ELR (cell line): ENCODE results near the gene S1PR5.
"Not testable (repeated sequence)": the region's sequence is repeated elsewhere in the genome, so short reads cannot be mapped to it uniquely, and the experiment has no call there.

Source experiments
- DNase-seq: peaks from one replicate; pipeline ENCODE4 v3.0.0-alpha.2; 2015; ENCODE audit warnings: low read depth

The S1PR5 gene

DNA sequence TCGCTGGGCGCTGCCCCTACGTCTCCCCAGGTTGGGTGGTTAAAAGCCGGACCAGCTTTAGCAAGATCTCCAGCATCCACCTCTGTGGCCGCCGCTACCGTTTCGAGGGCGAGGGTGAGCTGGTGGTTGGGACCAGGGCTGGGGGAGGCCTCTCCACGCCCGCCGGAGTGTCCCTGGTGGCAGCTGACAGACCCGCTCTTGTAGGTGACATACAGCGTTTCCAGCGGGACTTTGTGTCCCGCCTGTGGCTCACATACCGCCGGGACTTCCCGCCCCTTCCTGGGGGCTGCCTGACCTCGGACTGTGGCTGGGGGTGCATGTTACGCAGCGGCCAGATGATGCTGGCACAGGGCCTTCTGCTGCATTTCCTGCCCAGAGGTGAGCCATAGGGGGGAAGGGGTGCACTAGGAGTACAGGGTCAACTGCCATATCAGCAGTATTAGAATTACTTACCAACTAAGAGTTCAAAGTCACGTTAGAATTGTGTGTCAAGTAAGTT, 27.6 kb upstream of the S1PR5 start:
- no peak for DNase-seq

DNA sequence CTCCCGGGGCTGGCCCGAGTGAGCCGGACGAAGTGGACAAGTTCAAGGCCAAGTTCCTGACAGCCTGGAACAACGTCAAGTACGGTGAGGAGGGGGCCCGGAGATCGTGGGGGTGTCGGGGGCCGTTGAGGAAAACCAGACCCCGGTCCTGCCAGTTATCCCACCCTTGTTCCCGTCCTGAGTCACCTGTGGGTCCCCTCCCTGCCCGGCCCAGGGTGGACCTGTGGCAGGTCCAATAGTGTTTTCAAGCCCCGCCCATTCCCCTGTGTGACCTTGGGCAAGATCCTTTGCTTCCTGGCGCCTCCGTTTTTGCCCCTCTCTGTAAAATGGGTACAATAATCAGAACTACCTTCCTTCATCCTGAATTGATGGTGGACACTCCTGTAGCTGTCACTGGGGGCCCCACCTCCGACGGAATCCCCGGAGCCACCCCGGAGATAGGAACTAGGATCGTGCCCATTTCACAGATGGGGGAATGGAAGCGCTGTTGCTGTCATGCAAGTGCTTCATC, 27.1 kb upstream of the S1PR5 start:
- peak; percentile 49 for DNase-seq

DNA sequence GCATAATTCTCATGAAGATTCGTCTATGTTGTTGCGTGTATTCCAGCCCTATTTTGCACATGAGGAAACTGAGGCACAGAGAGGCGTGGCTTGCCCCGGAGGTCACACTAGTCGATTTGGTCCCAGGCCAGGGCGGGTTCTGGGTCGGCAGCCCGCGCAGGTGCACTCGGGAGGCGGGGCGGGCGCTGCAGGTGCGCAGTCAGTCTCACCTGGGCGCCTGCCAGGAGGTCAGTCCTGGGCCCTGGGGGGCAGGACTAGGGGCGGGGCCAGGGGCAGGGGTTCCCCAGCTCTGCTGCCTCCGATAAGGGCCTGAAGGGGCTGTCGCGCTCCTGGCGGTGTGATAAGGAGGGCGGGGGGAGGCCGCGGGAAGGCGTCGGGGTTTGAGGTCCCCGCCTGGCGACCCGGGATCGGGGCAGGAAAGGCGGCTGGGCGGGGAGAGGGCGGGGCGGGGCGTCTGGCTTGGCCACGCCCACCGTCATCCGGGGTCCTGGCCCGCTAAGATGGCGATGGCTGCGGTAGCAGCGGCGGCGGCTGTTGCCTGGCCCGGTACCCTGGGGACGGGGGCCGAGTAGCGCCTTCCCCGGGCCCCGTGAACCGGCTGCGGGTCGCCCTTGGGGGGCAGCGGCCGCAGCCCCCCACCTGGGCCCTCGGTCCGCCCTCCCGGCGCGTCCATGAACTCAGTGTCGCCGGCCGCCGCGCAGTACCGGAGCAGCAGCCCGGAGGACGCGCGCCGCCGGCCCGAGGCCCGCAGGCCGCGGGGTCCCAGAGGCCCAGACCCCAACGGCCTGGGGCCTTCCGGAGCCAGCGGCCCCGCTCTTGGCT, 26.4 kb upstream of the S1PR5 start, which contains the start of gene ATG4D:
ATG4D (plus strand) TSS at position 485 of the 822 bp plus-strand sequence; CDS start at position 672, 187 bp downstream.
- peak; percentile 78 for DNase-seq

DNA sequence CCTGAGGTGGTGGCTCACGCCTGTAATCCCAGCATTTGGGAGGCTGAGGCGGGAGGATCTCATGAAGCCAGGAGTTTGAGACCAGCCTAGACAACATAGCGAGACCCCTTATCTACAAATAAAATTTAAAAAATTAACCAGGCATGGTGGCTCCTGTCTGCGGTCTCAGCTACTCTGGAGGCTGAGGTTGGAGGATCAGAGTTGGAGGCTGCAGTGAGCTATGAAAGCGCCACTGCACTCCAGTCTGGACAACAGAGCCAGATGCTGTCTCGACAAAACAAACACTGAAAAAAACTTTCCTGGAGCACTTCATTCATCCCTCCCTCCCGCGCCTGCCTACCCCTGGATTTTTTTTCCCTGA, 25.8 kb upstream of the S1PR5 start:
- DNase-seq, result no peak

DNA sequence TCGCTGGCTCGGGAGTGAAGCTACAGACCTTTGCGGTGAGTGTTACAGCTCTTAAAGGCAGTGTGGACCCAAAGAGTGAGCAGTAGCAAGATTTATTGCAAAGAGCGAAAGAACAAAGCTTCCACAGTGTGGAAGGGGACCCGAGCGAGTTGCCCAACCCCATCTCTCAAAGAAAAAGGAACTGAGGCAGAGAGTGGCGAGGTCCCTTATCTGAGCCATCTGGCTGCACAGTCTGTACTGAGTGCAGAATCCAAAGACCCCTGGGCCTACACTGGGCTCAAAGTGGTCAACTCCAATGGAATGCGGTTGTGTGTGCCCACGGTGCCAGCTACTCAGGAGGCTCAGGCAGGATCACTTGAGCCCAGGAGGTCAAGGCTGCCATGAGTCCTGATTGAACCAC, 21.8 kb upstream of the S1PR5 start:
- not testable (repeated sequence) for DNase-seq

DNA sequence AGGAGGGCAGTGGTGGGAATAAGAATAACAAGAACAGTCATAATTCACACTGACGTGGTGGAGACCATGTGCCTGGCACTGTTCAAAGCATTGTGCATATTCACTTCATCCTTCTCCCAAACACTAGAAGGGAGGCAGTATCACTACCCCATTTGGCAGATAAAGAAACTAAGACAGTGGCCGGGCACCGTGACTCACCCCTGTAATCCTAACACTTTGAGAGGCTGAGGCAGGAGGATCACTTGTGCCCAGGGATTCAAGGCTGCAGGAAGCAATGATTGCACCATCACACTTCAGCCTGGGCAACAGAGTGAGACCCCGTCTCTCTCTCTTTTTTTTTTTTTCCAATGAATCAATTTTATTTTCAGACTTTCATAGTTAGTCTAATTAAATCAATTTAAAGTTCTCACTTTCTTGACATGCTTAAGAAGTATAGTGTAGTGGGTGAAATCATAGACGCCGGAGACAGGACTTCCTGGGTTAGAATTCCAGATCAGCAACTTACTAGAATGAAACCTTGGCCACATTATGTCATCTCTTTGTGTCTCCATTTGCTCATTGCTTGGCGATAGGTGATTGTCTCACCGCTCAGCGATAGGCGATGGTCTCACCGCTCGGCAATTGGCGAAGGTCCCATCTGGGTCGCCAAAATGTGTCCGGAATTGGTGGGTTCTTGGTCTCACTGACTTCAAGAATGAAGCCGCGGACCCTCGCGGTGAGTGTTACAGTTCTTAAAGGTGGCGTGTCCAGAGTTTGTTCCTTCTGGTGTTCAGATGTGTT, 21.1 kb upstream of the S1PR5 start:
- no peak for DNase-seq

DNA sequence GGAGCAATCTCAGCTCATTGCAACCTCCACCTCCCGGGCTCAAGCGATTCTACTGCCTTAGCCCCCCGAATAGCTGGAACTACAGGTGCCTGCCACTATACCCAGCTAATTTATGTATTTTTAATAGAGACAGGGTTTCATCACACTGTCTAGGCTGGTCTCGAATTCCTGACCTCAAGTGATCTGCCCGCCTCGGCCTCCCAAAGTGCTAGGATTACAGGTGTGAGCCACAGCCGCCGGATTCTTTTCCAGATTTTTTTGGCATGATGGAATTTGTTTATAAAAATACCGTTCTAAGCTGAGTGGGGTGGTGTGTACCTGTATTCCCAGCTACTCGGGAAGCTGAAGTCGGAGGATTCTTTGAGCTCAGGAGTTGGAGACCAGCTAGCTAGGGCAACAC, 20.4 kb upstream of the S1PR5 start:
- no peak for DNase-seq

DNA sequence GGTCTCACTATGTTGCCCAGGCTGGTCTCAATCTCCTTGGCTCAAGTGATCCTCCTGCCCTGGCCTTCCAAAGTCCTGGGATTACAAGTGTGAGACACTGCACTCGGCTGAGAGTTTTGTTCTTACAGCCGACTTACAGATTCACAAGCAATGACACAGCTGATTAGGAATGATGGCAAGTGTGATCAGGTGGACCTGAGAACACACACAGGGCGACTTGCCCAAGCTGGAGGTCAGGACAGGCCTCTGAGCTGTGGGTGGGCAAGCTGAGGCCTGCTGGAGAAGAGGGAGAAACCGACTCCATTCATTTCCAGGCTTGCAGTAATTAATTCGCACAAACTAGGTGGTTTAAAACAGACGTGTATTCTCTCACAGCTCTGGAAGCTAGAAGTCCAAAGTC, 18.4 kb upstream of the S1PR5 start:
- DNase-seq, result no peak

DNA sequence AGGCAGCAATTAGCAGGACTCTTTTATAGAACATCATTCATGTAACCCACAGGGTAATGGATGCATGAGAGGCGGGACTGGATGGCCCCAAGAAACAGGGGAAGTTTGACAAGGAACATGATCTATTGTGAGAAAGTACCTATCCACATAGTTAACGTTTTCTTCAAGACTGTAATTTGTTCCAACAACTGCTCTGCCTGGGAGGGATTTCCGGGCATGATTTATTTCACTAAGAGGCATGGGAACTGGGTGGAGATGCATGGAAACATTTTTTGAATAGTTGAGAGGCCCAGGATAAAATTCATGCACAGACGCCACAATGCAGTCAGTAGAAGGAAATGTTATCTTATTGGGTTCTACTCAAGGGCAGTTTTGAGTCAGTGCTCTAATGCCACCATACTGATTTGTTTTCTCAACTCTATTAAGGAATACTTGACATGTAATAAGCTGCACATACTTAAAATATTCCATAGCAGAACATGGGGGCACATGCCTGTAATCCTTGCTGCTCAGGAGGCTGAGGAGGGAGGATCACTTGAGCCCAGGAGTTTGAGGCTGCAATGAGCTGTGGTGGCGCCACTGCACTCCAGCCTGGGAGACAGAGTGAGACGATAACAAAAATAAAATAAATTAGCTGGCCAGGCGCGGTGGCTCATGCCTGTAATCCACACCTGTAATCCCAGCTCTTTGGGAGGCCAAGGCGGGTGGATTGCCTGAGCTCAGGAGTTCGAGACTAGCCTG, 16.6 kb upstream of the S1PR5 start:
- peak; percentile 35 for DNase-seq

DNA sequence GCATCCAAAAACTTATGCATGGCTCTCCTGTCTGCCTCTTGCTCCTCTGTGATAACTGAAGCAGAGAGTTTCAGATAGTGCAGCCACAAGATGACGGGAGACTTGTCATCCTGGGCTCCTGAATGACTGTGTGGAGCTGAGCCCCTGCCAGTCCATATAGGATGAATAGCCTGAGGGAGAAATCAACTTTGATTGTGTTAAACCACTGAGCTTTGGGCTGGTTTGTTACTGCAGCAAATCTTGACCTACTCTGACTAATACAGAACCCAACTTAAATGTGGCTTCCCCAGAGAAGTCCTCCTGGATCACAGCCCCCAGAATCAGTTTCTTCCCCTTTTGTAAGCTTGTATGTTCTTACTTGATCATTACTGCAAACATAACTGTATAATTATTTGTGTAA, 15.2 kb upstream of the S1PR5 start:
- DNase-seq, result no peak

DNA sequence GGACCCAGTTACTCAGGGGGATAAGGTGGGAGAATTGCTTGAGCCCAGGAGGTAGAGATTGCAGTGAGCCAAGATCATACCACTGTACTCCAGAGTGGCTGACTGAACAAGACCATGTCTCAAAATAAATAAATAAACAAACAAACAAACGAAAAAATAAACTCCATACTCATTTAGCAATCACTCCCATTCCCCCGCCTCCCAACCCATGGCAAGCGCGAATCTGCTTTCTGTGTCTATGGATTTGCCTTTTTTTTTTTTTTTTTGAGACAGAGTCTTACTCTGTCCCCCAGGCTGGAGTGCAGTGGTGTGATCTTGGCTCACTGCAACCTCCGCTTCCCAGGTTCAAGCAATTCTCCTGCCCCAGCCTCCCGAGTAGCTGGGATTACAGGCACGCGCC, 9.6 kb upstream of the S1PR5 start:
- not testable (repeated sequence) for DNase-seq

DNA sequence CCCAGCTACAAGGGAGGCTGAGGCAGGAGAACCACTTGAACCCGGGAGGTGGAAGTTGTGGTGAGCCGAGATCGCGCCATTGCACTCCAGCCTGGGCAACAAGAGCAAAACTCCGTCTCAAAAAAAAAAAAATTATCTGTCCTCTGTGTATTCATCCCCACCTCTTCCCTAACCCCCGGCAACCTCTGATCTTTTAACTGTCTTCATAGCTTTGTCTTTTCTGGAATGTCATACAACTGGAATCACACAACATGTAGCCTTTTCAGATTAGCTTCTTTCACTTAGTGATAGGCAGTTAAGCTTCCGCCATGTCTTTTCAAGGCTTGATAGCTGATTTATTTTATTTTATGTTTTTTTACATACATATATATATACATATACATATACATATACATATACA, 8.4 kb upstream of the S1PR5 start:
- no peak for DNase-seq

DNA sequence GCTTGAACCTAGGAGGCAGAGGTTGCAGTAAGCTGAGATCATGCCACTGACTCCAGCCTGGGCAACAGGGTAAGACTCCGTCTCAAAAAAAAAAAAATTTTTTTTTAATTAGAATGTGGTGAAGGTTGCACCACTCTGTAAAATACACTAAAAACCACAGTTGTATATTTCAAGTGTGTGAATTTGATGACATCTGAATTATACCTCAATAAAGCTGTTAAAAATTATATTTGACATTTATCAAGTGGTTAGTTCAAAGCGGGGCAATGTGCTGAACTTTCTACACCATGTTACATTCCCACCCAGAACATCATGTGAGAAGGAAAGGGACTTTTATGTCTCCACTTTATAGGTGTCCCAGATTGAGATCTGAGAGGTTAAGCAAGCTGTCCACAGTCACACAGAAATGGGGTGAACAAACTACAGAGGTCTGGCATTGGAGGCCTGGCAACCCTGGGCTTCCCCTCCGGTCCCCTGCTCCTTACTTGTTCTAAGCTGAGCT, 5.9 kb upstream of the S1PR5 start:
- no peak for DNase-seq

DNA sequence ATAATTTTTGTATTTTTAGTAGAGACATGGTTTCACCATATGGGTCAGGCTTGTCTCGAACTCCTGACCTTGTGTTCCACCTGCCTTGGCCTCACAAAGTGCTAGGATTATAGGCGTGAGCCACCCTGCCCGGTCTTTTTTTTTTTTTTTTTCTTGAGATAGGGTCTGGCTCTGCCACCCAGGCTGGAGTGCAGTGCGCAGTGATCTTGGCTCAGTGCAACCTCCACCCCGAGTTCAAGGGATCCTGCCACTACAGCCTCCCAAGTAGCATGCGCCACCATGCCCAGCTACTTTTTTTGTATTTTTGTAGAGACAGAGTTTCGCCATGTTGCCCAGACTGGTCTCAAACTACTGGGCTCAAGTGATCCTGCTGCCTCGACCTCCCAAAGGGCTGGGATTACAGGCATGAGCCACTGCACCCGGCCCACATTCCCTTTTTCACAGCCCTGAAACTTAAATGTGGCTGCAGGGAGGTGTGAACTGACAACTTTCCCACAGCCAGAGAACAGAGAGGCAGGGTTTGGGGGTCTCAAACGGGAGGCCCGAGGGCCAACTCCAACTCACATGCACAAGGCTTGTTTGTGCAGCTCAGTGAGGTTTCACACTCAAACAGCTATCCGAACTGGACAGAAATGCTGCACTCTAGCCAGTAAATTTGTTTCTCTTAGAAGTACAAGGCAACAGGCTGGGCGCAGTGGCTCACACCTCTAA, 4.4 kb upstream of the S1PR5 start:
- DNase-seq, result no peak

DNA sequence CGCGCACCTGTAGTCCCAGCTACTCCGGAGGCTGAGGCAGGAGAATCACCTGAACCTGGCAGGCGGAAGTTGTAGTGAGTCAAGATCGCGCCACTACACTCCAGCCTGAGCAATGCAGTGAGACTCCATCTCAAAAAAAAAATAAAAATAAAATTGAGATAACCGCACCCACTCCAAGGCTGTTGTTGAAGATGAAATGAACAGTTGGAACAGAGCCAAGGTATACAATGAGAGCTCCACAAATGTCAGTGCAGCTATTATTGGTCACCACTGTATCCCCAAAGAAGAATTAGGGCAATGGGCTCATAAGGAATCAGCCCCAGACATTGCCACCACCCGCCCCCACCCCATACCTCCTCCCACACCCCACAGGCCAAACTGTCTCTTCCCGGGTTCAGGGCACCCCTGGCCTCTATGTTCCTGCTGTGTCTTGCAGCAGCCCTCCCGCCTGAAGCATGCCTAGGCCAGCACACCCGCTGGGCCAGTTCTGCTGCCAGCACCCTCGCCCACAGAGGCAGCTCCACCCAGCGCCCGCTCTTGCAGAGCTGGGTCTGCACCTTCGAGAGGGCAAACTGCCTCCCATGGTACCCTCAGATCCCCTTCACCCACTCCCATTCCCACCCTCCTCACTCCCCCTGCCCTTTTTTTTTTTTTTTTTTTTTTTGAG, 3.5 kb upstream of the S1PR5 start:
- no peak for DNase-seq

DNA sequence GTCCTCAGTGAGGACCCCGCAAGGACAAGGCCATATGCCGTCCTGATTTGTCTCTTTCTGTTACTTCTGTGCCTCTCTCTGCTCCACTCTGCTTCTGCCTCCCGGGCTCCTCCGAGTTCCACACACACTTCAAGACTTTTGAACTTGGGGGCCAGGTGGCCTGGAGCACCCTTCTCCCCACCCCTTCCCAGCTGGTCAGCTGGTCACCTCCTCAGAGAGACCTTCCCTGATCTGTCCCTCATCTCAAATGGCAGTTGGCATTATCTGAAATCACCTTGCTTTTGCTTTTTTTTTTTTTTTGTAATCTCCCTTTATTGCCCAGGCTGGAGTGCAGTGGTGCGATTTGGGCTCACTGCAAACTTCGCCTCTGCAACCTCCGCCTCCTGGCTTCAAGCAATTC, 2.2 kb upstream of the S1PR5 start:
- no peak for DNase-seq

DNA sequence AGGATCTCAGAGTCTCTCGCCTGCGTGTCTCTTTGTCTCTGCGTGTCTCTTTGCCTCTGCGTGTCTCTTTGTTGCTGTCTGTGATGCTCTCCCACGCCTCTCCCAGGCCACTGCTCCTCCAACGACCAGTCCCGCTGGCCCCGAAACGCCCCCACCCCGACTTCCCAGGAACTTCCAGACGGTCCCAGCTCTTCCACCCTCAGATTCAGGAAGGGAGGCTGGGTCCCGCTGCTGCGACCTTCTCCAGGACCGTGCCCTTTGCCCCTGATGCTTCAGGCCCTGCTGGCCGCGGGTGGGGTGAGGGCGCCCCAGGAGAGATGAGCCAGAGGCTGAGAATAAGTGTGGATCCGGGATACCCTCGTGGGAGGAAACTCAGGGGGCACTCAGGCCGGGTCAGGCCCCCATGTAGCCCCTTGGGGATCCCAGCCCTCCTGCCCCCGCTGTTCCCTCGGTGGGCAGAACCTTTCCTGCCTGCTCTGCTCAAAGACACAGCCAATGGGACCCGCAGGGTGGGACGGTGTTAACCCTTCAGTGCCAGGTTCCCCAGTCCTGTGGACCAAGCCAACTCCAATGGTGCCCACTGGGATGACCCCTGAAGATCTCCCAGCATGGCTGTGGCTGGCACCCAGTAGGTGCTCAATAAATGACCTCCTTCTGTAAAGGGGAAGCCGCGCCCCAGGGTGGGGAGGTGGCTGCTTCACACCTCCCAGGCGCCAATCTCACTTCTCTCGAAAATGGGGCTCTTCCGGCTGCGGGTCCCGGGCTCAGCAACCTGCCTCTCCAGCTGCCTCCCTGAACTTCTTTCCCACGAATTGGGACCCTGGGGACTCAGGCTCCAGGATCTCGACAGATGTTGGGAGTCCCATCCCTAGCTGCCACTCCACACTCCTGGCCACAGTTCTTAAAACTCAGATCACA, 1.5 kb upstream of the S1PR5 start:
- no peak for DNase-seq

DNA sequence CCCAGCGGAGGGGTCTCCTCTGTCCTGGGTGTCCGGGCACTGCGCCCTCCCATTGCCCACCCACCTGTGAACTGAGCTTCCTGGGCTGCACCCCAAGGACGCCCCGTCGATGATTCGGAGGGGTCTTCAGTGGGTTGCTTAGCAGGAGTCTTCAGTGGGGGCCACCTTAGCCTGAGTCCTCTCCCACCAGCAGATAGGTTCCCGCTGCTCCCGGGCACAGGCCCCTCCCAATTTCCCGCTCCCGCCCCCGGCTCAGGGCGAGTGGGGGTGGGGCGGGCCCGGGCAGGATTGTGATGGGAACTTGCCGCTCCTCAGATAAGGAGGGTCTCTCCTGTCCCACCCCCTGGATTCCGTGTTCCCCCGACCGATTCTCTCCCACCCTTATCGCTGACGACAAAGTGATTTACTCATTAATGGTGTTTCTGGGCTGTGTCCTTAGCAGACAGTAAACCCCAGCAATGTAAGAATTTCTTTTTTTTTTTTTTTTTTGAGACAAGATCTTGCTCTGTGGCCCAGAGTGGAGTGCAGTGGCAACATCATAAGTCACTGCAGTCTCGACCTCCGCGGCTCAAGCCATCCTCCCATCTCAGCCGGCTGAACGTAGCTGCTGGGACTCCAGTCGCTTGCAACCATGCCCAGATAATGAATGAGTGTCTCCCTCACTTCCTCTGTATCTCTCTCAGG, 655 bp upstream of the S1PR5 start:
- DNase-seq, result peak; percentile 43

DNA sequence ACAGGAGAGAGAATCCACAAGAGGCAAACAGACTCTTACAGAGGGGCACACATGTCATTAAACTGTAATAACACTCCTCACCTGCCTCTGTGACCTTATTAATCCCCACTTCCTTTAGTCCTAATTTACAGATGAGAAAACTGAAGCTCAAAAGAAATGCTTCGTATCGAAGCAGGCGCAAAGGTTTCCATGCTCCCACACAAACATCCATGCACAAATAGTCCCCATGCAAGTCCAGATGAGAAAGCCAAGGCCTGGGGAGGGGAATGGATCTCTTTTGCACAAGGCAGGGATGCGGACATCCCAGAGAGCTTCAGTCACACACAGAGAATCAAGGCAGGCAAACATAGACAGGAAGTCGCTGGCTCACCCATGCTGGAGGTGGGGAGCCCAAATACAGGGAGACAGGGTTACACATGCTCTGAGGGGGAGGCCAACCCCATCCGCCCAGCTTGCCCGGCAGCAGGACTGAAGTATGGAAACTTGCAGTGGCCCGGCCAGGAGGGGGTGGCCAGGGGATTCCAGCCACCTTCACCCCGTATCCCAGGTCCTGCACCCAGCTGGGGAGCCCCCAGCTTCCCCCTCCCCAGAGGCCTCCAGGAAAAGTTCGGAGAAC, 468 bp downstream of the S1PR5 start:
- peak; percentile 52 for DNase-seq
